GM12892 (cell line): ENCODE measurements around the gene ACTR3.

ENCODE experiments used
- DNase-seq: peaks from one replicate; pipeline ENCODE4 v3.0.0; 2011; ENCODE audit not compliant: insufficient read length
- FAIRE-seq: peaks from 2 replicates; lab custom pipeline; 2011; peaks lifted over from hg19 to GRCh38; lab: Jason Lieb, UNC
- POLR2A ChIP-seq: IDR thresholded peaks from 2 replicates; pipeline ENCODE4 v1.6.1; 2011; ENCODE audit warnings: low read depth, low read length, control low read depth
- POLR2AphosphoS5 ChIP-seq: IDR thresholded peaks from 2 replicates; pipeline ENCODE4 v1.6.1; 2011; ENCODE audit warnings: low read depth, low read length, control low read depth
- TAF1 ChIP-seq: IDR thresholded peaks from 2 replicates; pipeline ENCODE4 v1.6.1; 2011; ENCODE audit warnings: low read depth, mild to moderate bottlenecking, control low read depth, low read length, borderline replicate concordance

Gene ACTR3

GRCh38 chr2:113854208-113854607 lies 35.7 kb upstream of the ACTR3 start:
- DNase-seq: no peak
- no peak for FAIRE-seq
- no peak for TF ChIP-seq POLR2AphosphoS5
- TF ChIP-seq TAF1: no peak
- no peak for TF ChIP-seq POLR2A

GRCh38 chr2:113854970-113855740 lies 34.7 kb upstream of the ACTR3 start:
- no peak for DNase-seq
- TF ChIP-seq POLR2A (no peak), POLR2AphosphoS5 (no peak)
- FAIRE-seq: peak; percentile 24

GRCh38 chr2:113857464-113857863 lies 32.4 kb upstream of the ACTR3 start:
- no peak for DNase-seq
- TF ChIP-seq POLR2A (no peak), POLR2AphosphoS5 (no peak), TAF1 (no peak)
- no peak for FAIRE-seq

GRCh38 chr2:113858764-113859163 lies 31.1 kb upstream of the ACTR3 start:
- TF ChIP-seq POLR2AphosphoS5: no peak
- no peak for TF ChIP-seq TAF1
- TF ChIP-seq POLR2A: no peak
- DNase-seq: no peak
- FAIRE-seq: no peak

GRCh38 chr2:113861740-113862139 lies 28.1 kb upstream of the ACTR3 start:
- FAIRE-seq (no peak), DNase-seq (no peak)
- TF ChIP-seq POLR2A (no peak), POLR2AphosphoS5 (no peak), TAF1 (no peak)

GRCh38 chr2:113863144-113863543 lies 26.7 kb upstream of the ACTR3 start:
- FAIRE-seq (peak; percentile 53), DNase-seq (no peak)
- TF ChIP-seq TAF1 (no peak), POLR2AphosphoS5 (no peak), POLR2A (no peak)

- TF ChIP-seq POLR2AphosphoS5: no peak
- TF ChIP-seq POLR2A: no peak
- TF ChIP-seq TAF1: no peak
- FAIRE-seq: no peak
- no peak for DNase-seq
These were observed 22.3 kb upstream of the ACTR3 start for GRCh38 chr2:113867571-113867970.

GRCh38 chr2:113869253-113869652 lies 20.6 kb upstream of the ACTR3 start:
- FAIRE-seq (no peak), DNase-seq (no peak)
- TF ChIP-seq POLR2A: no peak
- no peak for TF ChIP-seq TAF1
- no peak for TF ChIP-seq POLR2AphosphoS5

GRCh38 chr2:113872201-113872600 lies 17.7 kb upstream of the ACTR3 start:
- no peak for DNase-seq
- FAIRE-seq: no peak
- TF ChIP-seq TAF1: no peak
- TF ChIP-seq POLR2A: no peak
- TF ChIP-seq POLR2AphosphoS5: no peak

- TF ChIP-seq TAF1: no peak
- TF ChIP-seq POLR2AphosphoS5: no peak
- no peak for TF ChIP-seq POLR2A
- DNase-seq (no peak), FAIRE-seq (no peak)
These were observed 16.0 kb upstream of the ACTR3 start for GRCh38 chr2:113873867-113874266.

- no peak for FAIRE-seq
- DNase-seq: no peak
These were observed 14.8 kb upstream of the ACTR3 start for GRCh38 chr2:113875135-113875534.

More at GRCh38 chr2:113875135-113875534, 14.8 kb upstream of the ACTR3 start:
- TF ChIP-seq TAF1 (no peak), POLR2A (no peak), POLR2AphosphoS5 (no peak)
